DMS 273 treated with DMSO at 0.1 percent for 48 hours (cell line): Measurements from ENCODE around the gene C2CD5.
"Not testable (repeated sequence)": the region's sequence is repeated elsewhere in the genome, so short reads cannot be mapped to it uniquely, and the experiment has no call there.

Experiments used
- DNase-seq: peaks from one replicate; lab custom pipeline; 2025; lab: John Stamatoyannopoulos, UW

The C2CD5 gene

DNA sequence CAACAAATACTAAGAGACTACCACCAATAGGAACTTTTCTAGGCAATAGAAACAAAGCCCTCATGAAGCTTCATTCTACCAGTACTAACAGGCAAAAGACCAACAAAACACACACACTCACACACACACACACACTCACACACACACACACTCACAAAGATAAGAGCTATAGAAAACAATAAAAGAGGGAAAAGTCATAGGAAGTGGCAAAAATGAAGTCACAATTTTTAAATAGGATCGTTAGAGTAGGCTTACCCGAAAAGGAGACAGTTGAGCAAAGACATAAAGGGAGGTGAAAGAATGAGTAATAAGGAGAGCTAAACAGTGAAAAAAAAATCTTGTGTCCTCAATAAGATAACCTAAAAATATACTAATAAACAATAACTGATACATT, 66.5 kb downstream of the C2CD5 start:
- DNase-seq = no peak

DNA sequence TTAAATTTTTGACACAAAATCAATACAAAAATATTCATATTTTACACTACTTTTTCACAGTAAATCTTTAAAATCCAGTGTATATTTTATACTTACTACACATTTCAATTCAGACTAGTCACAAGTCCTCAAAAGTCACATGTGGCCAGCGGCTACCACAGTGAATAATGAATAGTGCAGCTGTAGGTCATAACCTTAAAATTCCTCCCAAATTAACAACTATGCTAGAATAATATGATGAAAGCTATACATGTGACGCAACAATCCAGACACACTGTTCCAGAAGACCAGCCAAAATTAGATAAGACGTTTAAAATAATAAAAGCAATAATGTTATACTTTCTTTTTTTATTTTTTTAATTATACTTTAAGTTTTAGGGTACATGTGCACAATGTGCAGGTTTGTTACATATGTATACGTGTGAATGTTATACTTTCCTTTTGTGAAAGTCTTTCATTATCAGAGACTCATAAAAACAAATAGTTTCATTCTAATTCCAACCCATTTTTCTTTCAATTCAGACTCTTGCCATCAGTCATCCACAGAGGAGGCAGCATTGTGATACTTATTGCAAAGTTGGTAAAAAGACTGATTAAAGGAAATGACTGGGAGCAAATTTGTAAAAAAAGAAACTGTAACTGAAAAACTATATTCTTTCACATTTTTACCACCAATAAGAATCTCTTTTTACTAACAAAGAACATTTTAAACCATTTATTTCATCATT, 67.0 kb downstream of the C2CD5 start:
- DNase-seq = no peak

DNA sequence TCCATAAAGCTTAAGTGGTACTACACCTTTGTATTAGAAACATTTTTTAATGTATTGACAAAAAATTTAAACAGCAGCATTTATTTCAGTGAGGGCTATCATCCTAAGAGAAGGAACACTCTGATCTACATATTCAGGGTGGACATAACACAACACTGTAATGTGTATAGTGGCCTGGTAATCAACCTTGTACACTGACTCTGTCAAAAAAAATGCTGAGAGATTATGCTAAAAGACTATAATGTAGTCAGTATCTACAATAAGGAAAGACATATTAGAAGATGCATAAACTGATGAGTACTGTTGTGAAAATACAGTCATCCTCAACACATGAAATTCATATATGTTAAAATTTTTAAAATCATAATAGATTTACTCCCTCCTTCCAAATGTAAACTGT, 68.2 kb downstream of the C2CD5 start:
- DNase-seq = no peak

DNA sequence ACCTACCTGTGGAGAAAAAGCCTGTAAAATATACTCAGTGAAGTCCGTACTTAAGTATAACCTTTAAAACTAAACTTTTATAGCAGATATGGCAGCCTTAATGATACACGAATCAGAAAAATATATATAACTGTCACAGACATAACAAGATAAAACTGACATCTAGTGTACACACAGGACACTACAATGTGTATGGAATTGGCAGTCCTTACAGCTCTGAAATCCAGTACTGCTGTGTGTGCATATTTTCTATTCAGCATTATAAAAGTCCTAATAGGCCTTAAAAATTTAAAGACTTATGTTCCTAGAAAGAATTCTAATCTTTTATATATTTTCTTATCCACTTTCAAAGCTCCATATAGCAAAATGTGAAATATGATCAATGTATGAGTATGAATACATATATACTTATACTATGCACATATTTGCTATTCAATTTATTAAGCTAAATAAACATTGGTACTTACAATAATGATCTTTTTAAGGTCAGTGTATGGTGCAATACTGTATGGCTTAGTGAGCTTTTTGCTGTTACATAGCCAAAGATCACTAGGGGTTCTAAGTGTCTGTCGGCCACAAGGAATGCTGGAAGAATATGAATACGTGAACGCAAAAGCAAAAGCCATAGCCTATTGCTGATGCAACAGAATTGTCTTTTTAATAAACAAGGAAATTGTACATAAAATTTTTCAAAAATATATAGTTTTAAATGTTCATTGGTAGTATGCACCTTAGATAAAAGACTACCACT, 69.2 kb downstream of the C2CD5 start:
- DNase-seq = no peak

DNA sequence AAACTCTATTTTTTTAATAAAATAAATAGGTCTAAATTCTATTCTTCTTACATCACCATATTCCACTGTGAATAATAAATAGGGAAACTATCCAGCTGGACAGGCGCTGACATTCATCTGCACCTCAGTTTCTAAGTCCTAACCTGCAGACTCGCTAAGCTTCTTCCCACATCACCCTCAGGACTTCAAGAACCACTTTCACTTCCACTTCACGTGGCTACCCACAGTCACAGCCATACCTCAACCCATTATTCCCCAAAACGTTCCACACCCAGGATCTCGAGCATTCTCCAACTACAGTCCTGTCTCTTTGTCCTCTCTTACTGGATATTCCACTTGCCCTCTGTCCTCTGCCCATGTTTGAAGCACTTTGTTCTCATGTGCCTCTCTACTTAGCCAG, 71.1 kb downstream of the C2CD5 start:
- no peak for DNase-seq

DNA sequence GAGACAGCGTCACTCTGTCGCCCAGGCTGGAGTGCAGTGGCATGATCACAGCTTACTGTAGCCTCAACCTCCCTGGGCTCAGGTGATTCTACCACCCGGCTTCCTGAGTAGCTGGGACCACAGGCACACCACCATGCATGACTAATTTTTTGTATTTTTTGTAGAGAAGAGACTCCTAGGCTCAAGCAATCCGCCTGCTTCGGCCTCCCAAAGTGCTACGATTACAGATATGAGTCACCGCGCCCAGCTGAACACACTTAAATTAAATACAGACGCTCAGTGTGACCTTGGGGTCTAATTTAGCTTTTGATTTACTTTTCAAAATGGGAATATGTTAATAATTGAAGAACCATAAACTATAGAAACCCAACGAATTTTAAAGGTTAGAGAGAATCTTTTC, 77.2 kb downstream of the C2CD5 start:
- DNase-seq = no peak

DNA sequence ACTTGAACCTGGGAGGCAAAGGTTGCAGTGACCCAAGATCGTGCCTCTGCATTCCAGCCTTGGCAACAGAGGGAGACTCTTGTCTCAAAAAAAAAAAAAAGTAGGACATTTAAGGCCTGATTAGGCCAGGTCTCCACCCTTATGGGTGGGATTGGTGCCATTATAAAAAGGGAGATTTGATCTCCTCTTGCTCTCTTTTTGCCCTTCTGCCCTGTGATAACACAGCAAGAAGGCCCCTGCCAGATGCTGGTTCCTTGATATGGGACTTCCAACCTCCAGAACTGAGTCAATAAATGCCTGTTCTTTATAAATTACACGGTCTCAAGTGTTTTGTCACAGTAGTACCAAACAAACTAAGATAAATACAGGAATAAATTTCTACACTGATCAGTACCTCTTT, 81.0 kb downstream of the C2CD5 start:
- no peak for DNase-seq

DNA sequence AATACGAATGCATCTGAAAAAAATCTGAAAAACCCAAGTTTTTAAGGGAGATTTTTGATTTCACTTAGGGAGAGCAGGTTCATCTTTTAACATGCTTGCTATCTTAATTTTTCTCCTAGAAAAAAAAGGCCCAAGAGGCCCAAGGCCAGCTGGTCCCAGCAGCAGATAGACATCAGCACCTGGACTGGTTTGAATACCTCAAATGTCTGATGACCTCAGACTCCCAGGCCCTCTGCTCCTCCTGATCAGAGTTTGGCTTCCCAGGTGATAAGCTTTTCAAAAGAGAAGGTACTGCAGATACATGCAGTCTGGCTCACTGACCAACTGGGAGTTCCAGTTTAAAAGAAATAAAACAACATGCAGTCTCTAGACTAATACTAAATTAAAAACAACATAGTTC, 82.6 kb downstream of the C2CD5 start:
- DNase-seq = no peak

DNA sequence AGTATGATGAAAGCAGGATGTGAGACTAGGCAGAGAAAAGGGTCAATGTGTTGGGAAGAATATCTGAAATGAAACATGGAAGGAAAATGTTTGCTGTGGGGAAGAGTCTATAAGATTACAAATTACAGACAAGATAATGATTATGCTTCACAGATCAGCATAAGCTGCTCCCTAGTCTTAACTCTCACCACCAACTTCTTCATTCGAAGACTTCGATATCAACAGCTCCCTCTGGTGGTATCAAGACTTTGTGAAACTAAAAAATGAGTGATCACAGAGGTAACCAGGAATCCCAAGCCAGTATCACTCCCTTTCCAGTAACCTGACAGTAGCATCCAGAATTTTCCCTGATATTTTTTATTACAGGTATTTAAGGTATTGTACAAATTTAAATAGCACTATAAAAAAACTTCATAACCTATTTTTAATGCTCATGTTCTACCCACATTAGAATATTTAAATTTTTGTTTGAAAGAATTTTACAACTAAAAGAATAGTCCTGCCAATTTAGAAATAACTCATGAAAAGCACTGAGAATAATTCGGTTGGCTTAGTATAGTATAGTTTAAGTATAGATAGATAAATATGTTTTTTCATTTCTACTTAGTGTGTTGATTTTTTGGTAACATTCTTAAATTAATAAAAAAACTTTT, 84.4 kb downstream of the C2CD5 start:
- DNase-seq = peak; percentile 1

DNA sequence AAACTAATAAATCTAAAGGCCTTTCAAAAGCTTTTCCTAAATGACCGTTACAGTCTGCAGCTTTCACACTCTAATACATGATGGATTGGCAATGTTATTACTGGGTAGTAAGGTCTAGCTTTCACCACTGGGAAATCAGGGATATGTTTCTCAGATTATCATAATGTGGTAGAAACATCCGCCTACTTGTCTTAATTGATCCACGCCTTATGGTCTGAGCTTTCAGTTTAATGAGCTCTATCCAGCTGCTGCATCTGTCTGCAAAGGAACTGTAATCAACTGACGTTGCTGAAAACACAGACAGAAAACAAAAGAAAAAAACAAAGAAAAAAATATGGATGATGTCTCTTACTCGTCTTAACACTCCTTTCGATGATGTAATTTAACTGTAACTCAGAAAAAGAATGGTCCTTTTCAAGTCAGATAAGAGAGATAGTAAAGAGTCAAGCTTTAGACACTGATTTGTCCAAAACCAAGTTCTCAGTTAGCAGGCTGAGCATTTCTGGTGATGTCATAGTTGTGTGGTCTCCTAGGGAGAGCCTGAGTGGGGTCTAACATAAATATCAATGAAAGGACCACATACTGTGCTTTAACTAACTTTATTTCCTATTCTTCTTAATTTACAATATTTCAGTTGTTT, 85.9 kb downstream of the C2CD5 start:
- peak; percentile 2 for DNase-seq

DNA sequence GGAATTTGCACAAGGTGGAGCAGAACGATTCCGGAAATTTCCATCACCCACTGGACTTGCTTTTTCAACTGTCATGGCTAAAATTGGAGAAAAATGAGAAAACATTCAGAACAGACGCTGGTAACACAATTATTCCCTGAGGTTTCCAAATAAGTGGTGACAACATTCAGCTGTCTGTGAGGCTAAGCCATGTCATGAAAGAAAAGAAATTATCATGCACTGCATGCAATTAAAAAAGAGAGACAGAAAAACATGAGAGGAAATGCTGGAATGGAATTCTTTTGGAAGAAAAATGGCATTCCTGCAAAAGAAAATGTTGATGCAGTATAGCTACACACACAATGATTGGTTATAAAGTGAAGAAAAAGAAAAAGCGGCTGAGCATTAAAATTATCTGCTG, 87.3 kb downstream of the C2CD5 start:
- DNase-seq = no peak

DNA sequence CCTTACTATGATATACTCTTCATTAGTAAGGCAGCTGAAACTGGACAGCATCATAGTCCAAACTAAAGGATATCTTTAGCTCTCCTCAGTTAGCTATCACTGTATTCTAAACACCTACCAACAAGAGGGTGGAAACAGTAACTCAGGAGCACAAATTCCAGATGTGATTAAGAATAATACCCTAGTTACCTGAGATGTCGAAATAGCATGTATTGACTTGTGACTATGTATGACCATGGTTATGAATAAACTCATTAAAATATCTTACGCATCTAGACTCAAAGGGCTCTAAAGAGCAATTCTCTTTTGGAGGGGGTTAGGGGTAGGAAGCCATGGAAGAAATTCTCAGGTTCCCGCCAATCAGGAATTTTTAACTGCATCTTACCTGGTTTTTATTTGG, 90.8 kb downstream of the C2CD5 start:
- no peak for DNase-seq

DNA sequence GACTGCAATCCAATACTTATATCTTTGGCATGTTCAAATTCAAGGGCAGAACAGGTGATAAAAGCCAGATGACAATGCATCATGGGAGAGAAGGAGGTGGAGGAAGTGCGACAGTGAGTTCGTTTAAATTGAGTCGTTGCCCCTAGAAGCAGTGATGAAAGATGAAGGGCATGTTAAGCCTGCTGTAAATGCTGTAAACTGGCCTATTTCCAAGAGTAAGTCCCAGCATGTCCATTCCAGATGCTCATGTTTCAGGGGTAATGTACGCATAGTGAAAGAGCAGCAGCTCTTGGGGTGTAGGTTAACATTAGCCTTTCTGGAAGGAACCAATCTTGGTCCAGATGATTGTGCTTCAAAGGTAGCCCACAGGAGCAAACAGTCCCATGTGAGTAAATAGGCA, 97.1 kb downstream of the C2CD5 start:
- DNase-seq = peak; percentile 61

DNA sequence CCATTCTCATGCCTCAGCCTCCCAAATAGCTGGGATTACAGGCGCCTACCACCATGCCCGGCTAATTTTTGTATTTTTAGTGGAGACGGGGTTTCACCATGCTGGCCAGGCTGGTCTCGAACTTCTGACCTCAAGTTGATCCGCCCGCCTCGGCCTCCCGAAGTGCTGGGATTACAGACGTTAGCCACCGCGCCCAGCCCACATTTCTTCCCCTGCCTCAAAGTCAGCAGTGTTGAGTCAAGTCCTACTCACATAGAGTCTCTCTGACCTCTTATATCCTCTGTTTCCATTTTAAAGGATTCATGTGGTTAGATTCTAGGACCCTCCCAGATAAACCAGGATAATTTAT, 100.1 kb downstream of the C2CD5 start:
- DNase-seq = not testable (repeated sequence)

DNA sequence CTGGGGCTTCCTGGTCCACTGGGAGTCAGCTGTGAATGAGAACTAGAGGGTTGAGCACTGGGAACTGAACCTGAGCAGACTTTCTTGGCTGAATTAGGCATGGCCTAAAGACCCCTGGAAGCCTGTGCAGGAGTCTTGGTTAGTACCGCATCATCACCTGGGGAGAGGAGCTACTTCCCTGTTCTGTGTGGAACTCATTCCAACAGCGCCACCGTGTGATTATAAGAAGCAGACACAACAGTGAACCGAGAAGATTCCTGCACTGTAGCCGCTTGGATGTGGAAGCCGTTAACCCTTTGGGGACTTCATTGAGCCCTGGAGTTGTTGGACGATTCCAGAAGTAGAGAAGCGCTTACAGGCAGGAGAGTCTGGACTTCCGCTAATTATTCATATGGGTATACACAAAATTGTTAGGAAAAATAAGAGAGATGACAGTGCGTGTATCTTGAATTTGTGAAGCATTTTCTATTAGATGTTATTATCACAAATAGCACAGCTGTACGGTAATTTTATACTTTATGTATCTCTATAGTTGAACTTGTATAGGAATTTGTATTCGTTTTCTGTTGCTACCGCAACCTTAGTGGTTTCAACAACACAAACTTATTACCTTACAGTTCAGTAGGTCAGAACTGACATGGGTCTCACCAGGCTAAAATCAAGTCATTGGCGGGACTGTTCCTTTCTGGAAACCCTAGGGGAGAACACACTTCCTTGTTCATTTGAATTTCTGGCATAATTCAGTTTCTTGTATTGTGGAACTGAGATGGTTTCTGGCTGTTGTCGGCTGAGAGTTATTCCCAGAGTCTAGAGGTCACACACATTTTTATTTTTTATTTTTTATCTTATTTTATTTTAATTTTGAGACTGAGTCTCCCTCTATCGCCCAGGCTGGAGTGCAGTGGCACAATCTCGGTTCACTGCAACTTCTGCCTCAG, 100.7 kb downstream of the C2CD5 start:
- peak; percentile 41 for DNase-seq

DNA sequence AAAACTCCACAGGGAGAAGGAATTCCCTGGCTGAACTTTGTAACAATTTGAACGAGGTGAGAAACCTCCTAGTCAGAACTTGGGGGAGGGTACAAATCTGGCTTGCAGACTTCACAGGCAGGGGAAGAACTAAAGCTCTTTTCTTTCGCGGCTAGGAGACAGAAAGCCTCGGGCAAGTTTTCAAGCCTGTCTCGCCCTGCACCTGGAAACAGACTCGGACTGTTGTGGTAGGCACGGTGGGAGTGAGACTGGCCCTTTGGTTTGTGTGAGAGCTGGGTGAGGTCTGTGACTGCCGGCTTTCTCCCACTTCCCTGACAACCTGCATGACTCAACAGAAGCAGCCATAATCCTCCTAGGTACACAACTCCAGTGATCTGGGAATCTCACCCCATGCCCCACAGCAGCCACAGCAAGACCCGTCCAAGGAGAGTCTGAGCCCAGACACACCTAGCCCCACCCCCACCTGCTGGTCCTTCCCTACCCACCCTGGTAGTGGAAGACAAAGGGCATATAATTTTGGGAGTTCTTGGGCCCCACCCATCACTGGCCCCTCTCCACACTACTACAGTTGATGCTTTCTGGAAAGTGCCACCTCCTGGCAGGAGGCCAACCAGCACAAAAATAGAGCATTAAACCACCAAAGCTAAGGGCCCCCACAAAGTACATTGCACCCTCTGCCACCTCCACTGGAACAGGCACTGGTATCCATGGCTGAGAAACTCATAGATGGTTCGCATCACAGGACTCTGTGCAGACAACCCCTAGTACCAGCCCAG, 107.1 kb downstream of the C2CD5 start:
- no peak for DNase-seq

DNA sequence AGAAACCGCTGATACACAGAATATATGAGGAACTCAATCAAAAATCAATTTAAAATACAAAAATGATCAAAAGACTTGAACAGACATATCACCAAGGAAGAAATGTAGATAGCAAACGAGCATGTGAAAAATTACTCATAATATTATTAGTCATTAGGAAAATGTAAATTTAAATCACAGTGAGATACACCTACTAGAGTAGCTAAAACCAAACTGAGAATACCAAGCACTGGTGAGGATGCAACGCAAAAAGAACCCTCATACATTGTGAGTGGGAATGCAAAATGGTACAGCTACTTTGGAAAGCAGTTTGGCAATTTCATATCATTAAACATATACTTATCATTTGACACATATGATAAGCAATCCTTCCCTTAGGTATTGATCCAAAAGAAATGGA, 108.8 kb downstream of the C2CD5 start:
- no peak for DNase-seq

DNA sequence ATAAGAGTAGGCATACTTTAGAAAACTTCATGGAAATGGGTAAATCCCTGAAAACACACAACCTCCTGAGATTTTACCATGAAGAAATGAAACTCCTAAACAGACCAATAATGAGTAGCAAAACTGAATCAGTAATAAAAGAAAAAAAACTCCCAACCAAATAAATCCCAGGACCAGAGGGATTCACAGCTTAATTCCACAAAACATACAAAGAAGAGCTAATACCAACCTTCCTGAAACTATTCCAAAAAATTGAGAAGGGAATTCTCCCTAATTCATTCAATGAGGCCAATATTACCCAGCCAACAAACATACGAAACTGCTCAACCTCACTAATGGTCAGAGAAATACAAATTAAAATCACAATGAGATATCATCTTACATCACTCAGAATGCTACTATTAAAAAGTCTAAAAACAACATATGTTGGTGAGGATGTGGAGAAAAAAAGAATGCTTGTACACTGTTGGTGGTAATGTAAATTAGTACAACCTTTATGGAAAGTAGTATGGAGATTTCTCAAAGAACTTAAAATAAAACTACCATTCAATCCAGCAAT, 112.6 kb downstream of the C2CD5 start:
- DNase-seq = no peak

DNA sequence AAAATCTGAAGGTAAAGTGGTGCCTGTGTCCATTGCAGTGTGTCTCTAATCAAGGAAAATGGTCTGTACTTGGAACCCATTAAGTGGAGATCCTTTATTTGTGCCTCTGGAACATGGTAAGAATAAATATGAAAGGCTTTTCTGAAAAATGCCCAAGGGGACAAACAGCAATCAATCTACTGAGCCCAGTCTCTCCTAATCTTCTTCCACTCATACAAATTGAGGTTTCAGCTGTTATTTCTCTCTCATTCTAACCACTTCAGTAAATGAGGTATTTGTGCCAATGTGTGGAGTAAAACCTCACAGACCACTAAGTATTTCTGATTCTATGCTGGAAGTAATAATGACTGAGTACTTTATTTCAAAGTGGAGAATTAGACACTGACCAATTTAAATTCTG, 127.5 kb downstream of the C2CD5 start:
- no peak for DNase-seq
